Measurements from ENCODE around the gene GRAMD1C.

DNA sequence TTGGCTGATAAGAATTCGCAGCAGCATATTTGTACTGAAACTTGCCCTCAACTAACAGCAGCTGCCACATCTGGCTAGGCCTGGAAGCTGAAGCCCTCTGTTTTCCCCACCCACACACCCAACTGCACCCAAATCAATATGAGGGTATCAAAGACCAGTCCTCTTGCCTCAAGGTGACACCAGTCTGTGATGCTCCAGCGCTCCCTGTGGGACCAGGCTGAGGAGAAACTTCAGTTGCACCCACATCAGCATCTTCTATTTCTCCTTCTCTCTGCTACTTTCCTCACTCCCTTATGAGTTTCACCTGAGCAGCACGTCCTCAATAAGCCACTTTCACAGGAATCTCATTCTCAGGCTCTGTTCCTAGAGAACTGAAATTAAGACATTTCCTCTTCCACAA lies 18.7 kb upstream of the GRAMD1C start:
- no peak for TF ChIP-seq EP300 (IDR thresholded peaks at IDR 0.05)
- TF ChIP-seq, protein P1, sequence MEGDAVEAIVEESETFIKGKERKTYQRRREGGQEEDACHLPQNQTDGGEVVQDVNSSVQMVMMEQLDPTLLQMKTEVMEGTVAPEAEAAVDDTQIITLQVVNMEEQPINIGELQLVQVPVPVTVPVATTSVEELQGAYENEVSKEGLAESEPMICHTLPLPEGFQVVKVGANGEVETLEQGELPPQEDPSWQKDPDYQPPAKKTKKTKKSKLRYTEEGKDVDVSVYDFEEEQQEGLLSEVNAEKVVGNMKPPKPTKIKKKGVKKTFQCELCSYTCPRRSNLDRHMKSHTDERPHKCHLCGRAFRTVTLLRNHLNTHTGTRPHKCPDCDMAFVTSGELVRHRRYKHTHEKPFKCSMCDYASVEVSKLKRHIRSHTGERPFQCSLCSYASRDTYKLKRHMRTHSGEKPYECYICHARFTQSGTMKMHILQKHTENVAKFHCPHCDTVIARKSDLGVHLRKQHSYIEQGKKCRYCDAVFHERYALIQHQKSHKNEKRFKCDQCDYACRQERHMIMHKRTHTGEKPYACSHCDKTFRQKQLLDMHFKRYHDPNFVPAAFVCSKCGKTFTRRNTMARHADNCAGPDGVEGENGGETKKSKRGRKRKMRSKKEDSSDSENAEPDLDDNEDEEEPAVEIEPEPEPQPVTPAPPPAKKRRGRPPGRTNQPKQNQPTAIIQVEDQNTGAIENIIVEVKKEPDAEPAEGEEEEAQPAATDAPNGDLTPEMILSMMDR (IDR thresholded peaks at IDR 0.05), result no peak
